ENCODE measurements around the gene GRIK5. TPM values are rescaled to one million over a fixed set of nuclear protein-coding genes. Genes with fewer than 3 reads are reported as not detected.

The GRIK5 gene
- total RNA-seq, 1 donor, result under 0.01 TPM

DNA sequence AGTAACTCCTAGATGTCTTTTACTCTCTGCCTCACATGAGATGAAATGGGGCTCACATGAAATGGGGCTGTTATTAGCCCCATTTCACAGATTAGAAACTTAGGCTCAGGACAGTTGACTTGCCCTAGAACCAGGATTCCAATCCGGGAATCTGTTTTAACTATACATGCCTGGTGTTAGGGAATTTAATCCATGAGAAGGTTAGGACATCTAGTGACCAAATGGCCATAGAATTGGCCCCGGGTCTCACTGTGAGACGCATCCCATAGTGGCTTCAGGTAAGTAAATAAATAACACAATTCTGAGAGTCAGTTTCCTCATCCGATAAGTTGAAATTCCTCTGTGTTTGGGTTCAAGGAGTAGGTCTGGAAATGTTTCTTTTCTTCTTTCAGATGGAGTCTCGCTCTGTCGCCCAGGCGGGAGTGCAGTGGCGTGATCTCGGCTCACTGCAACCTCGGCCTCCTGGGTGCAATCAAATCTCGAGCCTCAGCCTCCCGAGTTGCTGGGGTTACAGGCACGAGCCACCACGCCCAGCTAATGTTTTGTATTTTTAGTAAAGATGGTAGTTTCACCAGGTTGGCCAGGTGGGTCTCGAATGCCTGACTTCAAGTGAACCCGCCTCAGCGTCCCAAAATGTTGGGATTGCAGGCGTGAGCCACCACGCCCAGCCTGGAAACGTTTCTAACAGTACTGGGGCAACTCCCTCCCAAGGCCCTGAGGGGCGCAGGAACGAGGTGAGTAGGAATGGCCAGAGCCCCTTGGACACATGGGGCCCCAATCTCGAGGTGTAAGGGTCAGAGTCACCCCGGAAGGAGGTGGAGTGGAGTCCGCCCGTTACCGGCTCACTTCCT lies 4.7 kb upstream of the GRIK5 start:
- TF ChIP-seq, protein P1, sequence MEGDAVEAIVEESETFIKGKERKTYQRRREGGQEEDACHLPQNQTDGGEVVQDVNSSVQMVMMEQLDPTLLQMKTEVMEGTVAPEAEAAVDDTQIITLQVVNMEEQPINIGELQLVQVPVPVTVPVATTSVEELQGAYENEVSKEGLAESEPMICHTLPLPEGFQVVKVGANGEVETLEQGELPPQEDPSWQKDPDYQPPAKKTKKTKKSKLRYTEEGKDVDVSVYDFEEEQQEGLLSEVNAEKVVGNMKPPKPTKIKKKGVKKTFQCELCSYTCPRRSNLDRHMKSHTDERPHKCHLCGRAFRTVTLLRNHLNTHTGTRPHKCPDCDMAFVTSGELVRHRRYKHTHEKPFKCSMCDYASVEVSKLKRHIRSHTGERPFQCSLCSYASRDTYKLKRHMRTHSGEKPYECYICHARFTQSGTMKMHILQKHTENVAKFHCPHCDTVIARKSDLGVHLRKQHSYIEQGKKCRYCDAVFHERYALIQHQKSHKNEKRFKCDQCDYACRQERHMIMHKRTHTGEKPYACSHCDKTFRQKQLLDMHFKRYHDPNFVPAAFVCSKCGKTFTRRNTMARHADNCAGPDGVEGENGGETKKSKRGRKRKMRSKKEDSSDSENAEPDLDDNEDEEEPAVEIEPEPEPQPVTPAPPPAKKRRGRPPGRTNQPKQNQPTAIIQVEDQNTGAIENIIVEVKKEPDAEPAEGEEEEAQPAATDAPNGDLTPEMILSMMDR (IDR thresholded peaks at IDR 0.05; ENCODE audit: extremely low read depth, low read depth, low read length), result no peak
- H3K27me3 ChIP-seq (ENCODE audit: insufficient read depth, low read length), result peaks cover 11% of the 10 kb centered on the region
- peak overlapping the region; percentile 100 for H2AFZ ChIP-seq (ENCODE audit: low read length)
- peak overlapping the region; percentile 98 for H3K27ac ChIP-seq (ENCODE audit: low read depth, low read length)
- H3K4me1 ChIP-seq (ENCODE audit: insufficient read depth, low read length), result peaks cover 20% of the 10 kb centered on the region
- peak overlapping the region; percentile 92 for H3K4me3 ChIP-seq (ENCODE audit: insufficient read depth, low read length)
- H3K4me2 ChIP-seq (ENCODE audit: insufficient read depth, low read length), result peak overlapping the region; percentile 93
- no peaks in the 10 kb centered on the region for H3K9me3 ChIP-seq (ENCODE audit: low read depth, low read length)
- peak; percentile 95 for DNase-seq (ENCODE audit: insufficient read length, low spot score, missing footprints)
- peaks cover 27% of the 10 kb centered on the region for H4K20me1 ChIP-seq (ENCODE audit: insufficient read depth, low read length)
- H3K79me2 ChIP-seq (ENCODE audit: insufficient read depth, low read length), result peaks cover 38% of the 10 kb centered on the region
- peaks cover 16% of the 10 kb centered on the region for H3K36me3 ChIP-seq (ENCODE audit: insufficient read depth, low read length)

DNA sequence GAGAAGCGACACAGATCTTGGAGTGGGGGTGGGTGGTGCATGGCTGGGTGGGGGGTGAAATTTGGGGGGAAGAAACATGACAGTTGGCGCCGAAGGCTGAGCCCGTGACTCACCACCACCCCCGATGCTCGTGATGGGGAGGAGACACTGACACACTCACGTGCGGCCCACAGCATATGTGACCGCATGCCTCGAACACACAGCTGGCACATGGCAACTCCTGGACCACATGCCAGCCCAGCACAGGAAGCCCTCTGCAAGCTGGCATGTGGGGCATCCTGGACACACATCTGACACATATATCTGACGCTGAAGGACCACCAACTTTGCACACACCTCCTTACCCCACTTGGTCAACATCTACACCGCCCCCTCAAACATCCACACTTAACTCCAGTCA lies 1.2 kb upstream of the GRIK5 start:
- Histone ChIP-seq H3K27me3 (ENCODE audit: insufficient read depth, low read length) (peaks cover 42% of the 10 kb centered on the region), H3K4me3 (ENCODE audit: insufficient read depth, low read length) (no peak overlapping the region), H3K79me2 (ENCODE audit: insufficient read depth, low read length) (peaks cover 3% of the 10 kb centered on the region), H3K4me1 (ENCODE audit: insufficient read depth, low read length) (peaks cover 6% of the 10 kb centered on the region), H3K36me3 (ENCODE audit: insufficient read depth, low read length) (no peaks in the 10 kb centered on the region), H3K9me3 (ENCODE audit: low read depth, low read length) (no peaks in the 10 kb centered on the region), H2AFZ (ENCODE audit: low read length) (no peak overlapping the region), H3K4me2 (ENCODE audit: insufficient read depth, low read length) (no peak overlapping the region), H4K20me1 (ENCODE audit: insufficient read depth, low read length) (no peaks in the 10 kb centered on the region), H3K27ac (ENCODE audit: low read depth, low read length) (no peak overlapping the region)
- TF ChIP-seq, protein P1 (IDR thresholded peaks at IDR 0.05; ENCODE audit: extremely low read depth, low read depth, low read length), result no peak
- DNase-seq (ENCODE audit: insufficient read length, low spot score, missing footprints), result peak; percentile 64

DNA sequence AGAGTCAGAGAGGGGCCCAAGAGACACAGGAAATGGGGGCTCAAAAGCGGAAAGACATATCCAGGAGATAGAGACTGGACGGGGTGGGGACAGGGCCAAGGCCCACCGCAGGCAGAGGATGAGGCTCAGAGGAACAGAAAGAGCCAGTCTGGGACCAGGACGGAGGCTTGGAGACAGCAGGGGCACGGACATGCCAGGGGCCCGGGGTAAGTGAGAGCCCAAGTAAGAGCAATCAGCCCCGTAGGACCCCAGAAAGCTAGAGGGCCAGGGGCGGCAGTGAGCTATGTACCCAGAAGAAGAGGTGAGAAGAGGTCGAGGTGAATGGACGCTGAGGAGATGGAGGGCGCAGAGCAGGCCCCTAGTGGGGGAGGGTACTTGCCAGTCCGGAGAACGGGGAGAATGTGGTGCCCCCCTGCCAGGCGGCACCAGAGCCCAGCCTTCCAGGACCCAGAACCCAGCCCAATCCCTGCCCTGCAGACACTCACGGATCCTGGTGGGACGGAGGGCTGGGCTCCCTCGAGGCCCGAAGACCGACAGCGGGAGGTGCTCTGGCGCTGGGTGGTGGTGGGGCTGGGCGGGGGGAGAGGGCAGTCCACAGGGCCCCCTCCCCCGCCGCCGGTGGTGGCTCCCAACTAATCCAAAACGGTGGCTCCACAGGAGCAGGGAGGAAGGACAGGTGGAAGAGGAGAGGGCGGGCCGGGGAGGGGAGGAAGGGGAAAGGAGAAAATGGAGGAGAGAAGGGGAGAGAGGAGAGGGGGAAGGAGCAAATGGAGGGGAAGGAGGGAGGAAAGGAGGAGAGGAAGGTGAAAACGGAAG lies 1.0 kb downstream of the GRIK5 start:
- H3K4me3 ChIP-seq (ENCODE audit: insufficient read depth, low read length), result no peak overlapping the region
- TF ChIP-seq, protein P1 (IDR thresholded peaks at IDR 0.05; ENCODE audit: extremely low read depth, low read depth, low read length), result no peak
- no peaks in the 10 kb centered on the region for H3K79me2 ChIP-seq (ENCODE audit: insufficient read depth, low read length)
- H3K4me1 ChIP-seq (ENCODE audit: insufficient read depth, low read length), result no peaks in the 10 kb centered on the region
- peaks cover 54% of the 10 kb centered on the region for H3K27me3 ChIP-seq (ENCODE audit: insufficient read depth, low read length)
- DNase-seq (ENCODE audit: insufficient read length, low spot score, missing footprints), result peak; percentile 72
- H3K27ac ChIP-seq (ENCODE audit: low read depth, low read length), result no peak overlapping the region
- no peaks in the 10 kb centered on the region for H3K9me3 ChIP-seq (ENCODE audit: low read depth, low read length)
- no peak overlapping the region for H3K4me2 ChIP-seq (ENCODE audit: insufficient read depth, low read length)
- H2AFZ ChIP-seq (ENCODE audit: low read length), result no peak overlapping the region
- H3K36me3 ChIP-seq (ENCODE audit: insufficient read depth, low read length), result no peaks in the 10 kb centered on the region
- no peaks in the 10 kb centered on the region for H4K20me1 ChIP-seq (ENCODE audit: insufficient read depth, low read length)

DNA sequence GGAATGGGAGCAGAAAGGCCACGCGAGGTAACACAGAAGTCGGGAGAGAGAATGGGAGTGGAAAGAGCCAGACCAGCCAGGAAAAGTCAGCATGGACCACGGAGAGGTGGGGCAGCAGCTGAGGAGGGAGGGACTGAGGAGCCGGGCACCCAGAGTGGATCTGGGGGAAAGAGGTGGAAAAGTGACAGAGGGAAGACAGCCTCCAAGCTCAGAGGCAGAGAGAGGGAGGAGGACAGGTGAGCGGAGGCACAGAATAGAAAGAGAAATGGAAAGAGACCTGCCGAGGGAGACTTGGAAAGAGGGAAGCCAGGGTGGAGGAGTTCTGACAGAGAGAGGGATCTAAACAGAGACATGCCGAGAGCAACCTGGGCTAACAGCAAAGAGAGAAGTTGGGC lies 1.6 kb downstream of the GRIK5 start:
- Histone ChIP-seq H2AFZ (ENCODE audit: low read length) (no peak overlapping the region), H3K4me1 (ENCODE audit: insufficient read depth, low read length) (no peaks in the 10 kb centered on the region), H3K4me3 (ENCODE audit: insufficient read depth, low read length) (no peak overlapping the region), H3K9me3 (ENCODE audit: low read depth, low read length) (no peaks in the 10 kb centered on the region), H3K79me2 (ENCODE audit: insufficient read depth, low read length) (no peaks in the 10 kb centered on the region), H3K36me3 (ENCODE audit: insufficient read depth, low read length) (no peaks in the 10 kb centered on the region), H3K4me2 (ENCODE audit: insufficient read depth, low read length) (no peak overlapping the region), H4K20me1 (ENCODE audit: insufficient read depth, low read length) (no peaks in the 10 kb centered on the region), H3K27me3 (ENCODE audit: insufficient read depth, low read length) (peaks cover 57% of the 10 kb centered on the region), H3K27ac (ENCODE audit: low read depth, low read length) (no peak overlapping the region)
- DNase-seq (ENCODE audit: insufficient read length, low spot score, missing footprints), result peak; percentile 73
- TF ChIP-seq, protein P1 (IDR thresholded peaks at IDR 0.05; ENCODE audit: extremely low read depth, low read depth, low read length), result no peak
